Embryonic facial prominence (tissue), 1 donor: ENCODE data around the gene HPGD.

Experiments used
- DNase-seq: peaks from one replicate; pipeline ENCODE4 v3.0.0-alpha.2; 2016; ENCODE audit errors: extremely low spot score

HPGD gene

DNA sequence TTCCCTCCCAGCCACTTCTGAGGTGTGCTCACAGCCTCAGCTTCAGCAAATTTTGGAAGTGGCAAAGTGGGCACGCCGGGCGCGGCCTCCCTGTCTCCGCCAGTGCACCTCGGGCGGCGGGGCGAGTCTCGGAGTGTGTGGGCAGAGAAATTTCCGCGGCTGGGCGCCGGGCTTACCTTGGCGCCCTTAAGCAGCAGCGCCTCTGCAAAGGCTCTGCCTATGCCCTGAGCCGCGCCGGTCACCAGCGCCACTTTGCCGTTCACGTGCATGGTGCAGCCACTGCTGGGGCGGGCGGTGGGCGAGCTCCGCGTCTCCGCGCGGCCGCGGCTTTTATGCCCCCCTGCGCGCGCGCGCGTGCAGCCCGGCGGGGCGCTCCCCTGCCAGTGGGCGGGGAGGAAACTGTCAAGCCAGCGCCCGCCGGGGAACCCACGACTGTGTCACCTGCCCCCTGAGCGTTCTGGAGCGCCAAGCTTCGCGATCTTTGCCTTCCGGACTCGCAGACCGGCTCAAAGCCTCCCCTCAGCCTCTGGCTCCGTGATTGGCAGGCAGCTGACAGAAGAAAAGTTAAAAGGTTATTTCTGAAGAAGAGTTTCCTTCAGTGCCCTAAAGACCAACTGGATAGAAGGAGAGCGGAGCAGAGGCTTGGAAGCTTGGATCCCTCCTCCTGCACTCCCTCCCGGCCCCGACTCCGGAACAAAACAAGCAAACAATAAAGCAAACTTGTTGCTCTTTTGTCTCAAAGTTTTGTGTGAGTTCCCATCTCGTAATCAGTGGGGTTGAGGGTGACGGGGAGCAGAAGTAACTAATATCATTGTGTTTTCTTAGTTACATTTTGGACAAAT is at the start of gene HPGD:
TSS of gene HPGD (minus strand) at position 306 of the 842 bp plus-strand sequence. CDS start at position 269, 37 bp downstream.
- no peak for DNase-seq

DNA sequence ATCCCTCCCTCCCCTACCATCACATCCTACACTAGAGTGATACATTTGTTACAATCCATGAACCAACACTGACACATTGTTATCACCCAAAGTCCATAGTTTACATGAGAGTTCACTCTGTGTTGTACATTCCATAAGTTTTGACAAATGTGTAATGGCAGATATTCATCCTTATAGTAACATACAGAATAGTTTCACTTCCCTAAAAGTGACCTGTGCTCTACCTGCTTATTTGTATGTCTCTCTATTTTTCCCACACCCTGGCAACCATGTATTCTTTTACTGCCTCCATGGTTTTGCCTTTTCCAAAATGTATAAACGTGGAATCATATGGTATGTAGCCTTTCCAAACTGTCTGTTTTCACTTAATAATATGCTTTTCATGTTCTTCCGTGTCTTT is 42.2 kb upstream of the HPGD start:
- no peak for DNase-seq

DNA sequence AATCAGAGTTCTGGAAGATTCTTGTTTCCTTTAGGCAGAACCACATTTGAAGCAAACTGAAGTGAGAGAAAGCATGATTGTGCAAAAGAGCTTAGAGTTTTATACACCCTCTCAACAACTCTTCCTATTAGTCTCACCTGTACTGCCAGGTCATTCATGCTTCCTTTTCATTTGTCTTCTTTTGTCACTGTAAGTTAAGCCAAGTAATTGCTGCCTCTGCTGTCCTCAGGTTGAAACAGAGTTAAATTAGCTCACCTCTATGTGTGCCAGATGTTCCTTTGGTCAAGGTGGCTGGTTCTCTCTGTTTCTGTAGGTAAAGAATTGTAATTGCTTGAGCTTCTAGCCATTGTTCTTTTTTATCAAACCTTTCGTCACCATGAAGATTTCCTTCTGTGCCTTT is 41.1 kb upstream of the HPGD start:
- no peak for DNase-seq

DNA sequence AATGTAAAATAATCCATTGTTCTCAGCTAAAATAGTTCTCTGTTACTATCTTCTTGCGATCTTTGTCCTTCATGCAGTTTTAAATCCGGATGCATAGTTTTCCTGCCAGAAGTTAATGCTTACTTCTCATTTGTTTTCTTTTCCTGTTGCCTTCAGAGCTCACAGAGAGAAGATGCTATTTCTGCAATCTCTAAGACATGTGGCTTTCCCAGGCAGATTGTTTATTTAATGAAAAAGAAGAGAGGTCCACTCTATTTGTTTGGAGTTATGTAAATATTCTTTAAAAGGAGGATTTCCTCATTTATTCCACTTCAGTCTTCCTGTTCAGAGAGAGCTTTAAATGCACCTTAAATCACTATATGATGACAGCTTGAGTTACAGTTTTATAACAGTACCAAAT is 39.3 kb upstream of the HPGD start:
- DNase-seq, result no peak

DNA sequence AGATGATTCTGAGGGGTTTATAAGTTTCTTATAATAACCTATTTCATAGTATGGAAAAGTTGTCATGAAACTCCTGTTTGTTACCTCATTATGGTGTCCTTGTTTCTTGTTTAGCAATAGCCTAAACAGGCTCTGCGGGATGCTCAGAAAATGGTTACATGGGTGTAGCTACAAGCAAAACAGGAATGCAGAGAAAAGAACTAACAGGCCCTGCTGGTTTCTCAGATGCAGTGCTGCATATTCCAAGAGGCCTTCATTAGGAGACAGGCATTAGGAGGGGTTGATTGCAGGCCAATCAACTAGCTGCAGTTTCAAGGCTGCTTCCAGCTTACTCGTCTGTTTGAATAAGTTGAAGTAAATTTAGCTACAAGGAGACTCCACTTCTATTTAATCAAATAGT is 37.6 kb upstream of the HPGD start:
- DNase-seq, result no peak

DNA sequence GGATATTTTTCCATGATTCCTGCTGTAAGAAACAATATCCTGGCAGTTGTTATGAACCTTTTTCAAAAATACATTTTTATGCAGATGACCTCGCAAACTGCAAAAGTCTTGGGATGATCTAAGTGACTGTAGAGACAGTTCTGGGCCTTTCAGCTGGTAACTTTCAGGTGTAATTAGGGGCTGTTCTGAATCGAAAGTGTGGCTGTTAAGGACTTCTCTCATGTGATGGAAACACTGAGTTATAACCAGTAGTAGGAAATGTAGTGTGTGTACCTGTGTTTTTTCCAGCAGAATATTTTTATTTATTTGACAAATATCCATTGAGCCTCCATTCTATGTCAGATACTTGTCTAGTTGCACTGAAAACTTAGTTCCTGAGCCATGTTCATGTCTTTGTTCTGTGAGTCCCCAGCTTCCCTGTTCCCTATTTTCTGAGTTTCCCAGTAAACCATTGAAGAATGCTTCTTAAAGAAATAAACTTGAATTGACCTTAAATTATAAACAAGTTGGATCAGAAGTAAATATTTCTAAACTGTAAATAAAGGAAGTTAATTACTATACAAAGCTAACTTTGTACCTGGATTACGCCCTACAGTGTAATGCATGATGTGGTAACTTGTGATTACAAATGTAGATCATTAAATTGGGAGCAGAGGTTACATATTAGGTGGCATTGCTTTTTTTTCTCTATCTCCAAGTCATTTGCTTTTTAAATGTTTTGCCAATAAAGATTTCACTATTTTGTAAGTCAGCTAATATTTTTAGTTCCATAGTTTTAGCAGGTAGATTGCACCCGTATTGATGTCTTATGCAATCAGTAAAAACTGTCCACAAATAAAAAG is 33.7 kb upstream of the HPGD start:
- DNase-seq, result no peak

DNA sequence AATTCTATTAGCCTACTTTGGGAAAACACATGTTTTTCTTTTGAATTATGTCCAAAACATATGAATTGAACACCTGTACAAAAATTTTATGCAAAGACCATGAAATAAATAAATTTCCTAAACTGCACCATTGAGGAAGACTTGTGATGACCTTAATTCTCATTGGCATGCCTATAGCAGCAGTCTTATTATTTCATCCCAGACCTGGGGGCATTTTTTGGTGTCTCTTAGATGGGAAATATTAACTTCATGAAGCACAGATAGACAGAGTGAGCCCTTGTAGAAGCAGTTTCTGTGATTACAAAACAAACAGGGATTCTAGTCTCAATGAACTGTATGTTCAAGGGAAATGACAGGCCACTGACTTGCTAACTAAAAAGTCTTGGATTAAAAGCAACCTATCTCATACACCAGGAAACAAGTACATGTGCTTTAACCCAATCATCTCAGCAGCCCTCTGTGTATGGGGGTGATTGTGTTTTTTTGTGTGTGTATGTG is 32.0 kb upstream of the HPGD start:
- DNase-seq, result no peak

DNA sequence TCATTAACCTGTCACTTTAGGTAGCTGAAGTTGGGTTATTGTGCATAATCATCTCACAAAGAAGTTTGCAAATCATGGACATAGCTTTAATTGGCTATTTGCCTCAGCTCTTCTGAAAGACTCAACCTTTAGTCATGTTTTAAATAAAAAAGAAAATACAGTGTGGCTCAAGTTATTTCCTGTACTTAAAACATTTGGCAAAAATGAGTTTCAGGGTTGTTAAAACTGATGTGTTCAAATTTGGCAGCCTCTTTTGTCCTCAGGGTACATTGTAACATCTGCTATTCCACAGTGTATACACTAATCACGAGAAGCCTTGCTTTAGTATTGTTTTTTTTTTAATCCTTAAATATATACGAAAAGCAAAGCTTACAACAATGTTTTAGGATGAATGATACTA is 31.5 kb upstream of the HPGD start:
- DNase-seq, result no peak

DNA sequence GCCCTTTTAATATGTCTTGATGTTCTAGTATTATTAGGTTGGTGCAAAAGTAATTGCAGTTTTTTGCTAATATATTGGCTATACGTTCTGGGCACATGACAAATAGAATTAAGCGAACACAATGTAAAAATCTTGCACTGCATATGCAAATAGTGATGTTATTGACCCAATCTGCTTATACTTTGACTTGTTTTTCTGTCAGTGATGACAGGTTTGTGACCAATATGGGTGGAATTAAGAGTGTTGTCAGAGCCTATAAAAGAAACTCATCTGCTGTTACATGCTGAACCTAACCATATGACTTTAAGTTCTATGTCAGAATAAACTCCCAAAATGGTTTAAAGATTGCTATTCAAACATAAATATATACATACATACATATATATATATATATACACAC is 30.7 kb upstream of the HPGD start:
- DNase-seq, result no peak

DNA sequence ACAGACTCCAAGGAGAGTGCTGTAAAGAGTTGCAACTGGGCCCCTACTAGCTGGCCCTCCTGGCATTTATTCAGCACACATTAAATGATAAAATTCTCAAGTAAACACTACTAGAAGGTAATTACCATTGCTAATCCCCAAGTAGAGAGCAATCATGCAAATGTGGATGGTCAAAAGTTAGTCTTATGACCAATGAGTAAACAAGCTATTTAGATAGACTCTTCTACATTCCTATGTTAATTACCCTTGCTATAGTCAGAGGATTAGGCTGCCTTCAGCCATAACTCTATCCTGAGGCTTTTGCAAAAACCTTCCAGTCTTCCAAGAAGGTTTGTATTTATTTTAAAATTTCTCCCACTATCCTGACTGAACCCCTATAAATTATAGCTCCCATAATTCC is 28.3 kb upstream of the HPGD start:
- no peak for DNase-seq

DNA sequence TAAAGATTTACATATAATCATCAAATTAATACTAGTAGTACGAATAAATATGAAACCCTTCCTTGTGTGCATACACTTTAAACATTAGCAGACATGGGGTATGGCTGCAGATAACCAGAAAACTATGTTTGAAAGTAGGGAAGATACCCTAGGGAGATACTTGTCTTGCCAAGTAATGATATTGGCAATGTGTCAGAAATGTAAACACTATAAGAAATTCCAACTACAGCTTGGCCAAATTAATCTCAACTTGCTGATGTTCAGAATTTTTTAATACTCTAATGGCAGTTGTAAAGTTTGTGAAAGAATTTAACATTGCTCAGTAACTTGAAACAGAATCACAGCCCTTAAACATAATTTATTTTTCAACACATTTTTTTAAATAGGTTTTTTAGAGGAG is 27.4 kb upstream of the HPGD start:
- DNase-seq, result no peak

DNA sequence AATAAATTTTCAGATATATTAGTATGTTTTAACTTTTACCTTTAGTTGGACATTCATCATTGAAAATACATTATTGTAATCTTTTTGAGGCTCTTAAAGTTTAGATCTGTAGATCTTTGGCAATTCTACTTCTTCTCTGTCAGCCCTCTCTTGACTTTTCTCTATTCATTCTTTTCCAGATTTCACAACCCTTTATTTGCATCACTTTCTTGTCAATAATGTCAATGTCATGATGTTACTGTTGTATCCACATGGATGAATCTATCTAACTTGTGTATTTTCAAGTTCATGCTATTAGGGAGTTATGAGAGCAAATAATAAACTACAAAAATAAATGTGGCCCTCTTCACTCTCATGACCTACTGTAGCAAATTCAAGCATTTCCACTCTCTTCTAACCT is 23.0 kb upstream of the HPGD start:
- no peak for DNase-seq

DNA sequence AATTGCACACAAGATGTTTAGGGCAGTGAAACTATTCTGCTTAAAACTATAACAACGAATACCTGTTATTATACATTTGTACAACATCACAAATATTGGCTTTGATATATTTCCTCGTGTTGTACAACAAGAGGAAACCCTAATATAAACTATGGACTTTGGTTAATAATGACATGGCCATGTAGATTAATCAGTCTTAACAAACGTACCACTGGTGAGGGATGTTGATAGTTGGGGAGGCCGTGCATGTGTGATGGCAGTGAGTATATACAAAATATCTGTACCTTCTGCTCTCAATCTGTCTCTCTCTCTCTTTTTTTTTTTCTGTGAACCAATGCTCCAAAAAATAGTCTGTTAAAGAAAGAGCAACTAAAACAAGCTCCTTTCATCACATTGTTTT is 22.2 kb upstream of the HPGD start:
- no peak for DNase-seq

DNA sequence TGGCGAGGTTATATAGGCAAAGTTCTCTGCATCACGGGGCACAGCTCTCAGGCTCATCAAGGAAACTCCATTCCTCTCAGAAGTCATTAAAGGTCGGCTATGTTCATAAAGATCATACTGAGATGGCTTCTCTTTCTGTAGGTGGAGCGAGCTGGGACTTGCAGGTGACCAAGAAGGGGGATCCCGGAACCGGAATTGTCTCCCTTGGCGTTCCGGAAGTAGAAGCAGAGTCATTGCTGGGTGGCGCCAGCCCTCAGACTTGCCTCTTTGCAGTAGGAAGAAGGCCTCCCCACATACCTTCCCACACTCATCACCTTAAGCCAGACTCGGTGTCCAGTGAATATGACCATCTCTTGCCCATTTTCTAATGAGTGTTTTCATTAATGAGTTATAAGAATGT is 17.9 kb upstream of the HPGD start:
- no peak for DNase-seq

DNA sequence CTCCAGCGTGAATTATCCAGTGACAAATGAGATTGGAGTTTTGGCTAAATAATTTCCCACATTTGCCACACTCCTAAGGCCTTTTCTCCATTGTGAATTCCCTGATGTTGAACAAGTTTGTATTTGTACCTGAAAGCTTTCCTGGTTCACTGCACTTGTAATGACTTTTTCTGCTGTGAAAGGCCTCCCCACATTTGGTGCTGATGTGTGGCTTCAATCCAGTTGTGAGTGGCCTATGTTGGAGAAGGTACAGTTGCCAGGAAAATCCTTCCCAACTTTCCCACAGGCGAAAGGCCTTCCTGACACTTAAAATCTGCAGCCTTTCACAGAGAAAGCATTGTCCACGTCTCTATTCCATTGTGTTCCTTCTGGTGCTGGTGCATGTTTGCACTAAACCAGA is 17.3 kb upstream of the HPGD start:
- DNase-seq, result no peak

DNA sequence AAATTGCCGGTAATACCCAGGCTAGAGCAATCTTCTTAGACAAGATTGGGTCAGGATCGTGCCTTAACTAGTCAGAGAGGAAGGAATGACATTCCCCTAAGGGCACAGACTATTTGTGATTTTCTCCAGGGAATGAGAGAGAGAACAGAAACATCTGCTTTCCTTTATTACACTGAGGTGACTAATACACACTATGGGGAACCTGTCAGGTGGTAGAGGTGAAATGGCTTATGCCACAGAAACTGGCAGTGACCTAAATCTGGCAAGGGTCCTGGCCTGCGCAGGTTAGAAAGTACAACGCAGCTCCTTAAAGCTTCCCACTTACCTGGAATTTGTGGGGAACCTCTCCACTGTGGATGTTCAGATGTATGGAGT is 16.6 kb upstream of the HPGD start:
- DNase-seq, result no peak

DNA sequence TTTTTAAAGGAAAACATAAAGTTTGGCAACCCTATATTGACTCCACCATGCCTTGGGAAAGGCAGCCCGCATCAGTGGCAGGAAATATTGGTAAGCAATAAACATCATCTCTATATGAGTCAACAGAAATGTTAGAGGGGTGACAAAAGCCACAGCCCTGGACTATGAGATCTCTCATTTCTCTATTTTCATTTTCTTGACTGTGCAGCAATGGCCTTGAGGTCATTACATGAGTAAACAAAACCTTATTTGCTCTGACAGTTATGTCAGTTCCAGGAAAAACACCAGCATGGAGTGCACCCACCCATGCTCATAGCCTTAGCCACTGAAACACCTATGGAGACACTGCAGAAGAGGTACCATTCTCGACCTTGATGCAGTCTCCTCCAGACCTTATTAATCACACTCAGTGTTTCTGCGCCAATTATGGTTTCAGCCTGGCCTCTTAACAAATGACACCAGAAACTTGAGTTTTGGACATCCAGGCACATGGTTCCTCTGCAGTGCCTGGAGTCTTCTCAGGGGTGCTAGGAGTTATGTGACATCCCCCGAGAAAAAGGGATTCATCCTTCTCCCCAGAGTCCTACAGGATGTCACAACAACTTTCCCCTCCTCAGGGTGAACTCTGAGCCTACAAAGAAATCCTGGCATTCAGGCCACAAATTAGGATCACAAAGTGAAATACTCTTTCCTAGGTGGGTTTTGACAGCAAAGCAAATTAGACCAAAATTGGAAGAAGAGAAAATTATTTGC is 16.0 kb upstream of the HPGD start:
- no peak for DNase-seq

DNA sequence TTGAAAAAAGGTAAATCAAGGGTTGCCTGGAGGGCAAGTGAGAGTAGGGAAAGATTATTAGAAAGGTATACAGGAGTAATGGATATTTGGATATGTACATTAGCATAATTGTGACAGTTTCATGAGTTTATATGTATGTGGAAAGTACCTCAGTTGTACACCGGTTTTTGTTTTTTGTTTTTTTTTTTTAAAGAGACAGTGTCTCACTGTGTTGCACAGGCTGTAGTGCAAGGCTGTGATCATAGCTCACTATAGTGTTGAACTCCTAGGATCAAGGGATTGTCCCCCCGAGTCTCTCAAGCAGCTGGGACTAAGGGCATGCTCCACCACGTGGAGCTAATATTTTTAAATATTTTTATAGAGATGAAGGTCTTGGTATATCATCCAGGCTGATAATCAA is 15.3 kb upstream of the HPGD start:
- no peak for DNase-seq

DNA sequence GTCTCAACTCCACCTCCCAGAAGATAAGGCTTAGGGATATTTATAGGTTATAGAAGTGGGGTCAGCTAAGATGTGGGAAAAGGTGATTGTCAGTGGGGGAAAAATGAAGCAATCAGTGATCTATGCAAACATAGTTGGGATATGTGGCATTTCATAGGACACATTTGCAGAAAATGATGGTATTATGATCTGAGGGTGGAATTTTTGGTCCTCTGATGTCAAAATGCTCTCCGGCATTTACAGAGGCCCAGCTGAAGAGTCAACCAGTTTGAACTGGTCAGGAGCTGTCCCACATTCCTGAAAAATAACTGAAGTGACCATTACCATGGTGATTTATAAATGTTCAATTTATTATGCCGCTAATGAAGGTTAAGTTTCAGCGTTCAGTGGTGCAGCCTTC is 12.2 kb upstream of the HPGD start:
- no peak for DNase-seq

DNA sequence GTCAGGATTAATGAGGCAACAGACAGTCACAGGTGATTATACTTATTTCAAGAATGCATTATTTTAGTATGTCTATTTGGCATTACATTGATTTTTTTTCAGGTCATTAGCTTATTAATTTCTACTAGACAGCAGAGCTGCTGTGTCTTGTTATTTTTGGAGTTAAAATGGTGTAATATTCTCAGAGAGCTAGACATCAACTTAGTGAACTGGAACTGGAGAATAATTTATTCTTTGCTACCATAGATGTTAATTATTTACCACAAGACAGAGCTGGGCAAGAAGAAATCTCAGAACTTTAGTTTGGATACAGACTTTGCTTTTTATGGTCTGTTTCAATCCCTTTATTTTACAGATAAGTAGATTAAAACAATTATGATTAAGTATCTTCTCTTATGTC is 10.2 kb upstream of the HPGD start:
- no peak for DNase-seq

DNA sequence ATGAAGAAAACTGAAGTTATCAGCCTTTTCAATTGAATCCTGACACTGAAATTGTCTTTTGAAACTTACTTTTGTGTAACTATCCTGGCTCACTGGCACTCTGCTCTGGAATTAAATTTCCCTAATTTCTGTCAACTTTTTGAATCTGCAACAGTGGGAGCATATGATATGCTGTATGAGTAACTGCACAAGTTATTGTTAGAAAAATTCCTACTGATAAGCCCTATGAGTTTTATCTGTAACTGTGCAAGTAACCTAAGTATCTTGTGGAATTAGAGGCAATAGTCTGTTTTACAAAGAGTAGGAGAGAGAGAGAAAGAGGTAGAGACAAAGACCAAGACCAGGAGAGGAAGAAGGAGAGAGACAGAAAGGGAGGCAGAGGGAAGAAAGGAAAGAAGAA is 9.2 kb upstream of the HPGD start:
- DNase-seq, result no peak

DNA sequence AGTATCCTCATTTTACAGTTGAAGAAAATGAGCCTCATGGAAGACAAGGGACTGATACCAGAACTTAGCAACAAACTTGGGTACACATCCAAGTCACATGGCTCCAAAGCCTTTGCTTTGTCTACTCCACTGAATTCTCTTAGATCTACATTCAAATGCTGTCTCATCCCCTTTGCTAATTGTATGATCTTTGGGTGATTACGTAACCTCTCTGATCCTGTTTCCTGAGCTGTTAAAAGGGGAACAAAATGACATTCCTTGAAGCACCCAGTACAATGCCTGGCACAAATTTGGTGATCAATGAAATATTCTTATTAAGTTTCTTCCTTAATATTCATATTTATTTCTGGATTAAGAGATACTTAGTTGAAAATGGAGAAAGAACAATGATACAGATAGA is 5.9 kb upstream of the HPGD start:
- no peak for DNase-seq
